Measurements from ENCODE around the gene TPST2. TPM values are rescaled to one million over a fixed set of nuclear protein-coding genes. Genes with fewer than 3 reads are reported as not detected.
"Not testable (repeated sequence)": the region's sequence is repeated elsewhere in the genome, so short reads cannot be mapped to it uniquely, and the experiment has no call there.

The TPST2 gene
- polyA plus RNA-seq (ENCODE audit: insufficient read length in 3 of 3), result 10 to 100 TPM; 21.7 to 29.3 (median 27.6) TPM

DNA sequence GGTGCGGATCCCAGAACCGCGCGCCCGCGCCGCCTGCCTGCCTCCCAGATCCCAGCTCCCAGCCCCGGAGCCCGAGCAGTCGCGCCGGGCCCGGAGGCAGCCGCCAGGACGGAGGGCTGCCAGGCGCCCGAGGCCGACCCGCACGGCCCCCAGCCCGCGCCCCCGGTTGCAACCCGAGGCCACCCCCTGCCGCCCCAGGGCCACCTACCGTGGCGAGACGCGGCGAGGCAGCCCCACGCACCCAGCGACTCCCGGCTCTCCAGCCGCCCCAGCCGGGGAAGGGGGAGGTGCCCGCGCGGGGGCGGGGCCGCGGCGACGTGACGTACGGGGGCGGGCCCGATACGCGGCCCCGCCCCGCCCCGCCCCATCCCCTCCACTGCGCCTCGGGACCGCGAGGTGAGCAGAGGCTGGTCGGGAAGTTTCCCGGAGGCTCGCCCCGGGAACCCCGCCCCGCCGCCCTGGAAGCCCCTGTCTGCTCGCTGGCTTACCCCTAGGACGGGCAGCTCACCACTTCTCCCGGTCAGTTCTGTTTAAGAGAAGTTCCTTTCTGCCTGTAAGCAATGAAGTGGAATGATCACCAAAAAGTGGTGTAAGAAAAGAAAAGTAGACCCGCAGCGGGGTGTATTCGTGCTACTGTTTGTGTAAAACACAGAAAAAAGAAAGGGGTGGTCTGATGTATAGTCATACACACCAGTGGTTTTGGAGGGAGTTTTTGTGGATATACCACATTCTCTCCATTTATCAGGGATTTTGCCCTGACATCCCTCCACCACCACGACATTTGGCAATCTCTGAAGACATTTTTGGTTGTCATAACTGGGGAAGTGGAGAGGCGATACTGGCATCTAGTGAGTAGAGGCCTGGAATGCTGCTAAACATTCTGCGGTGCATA is at the start of gene TPST2:
TPST2 (minus strand) TSS at position 288 of the 892 bp plus-strand sequence. CDS start 48,502 bp downstream, outside the sequence.
- DNase-seq (ENCODE audit: low read depth in 3 of 3, low spot score in 2 of 3), result peak in 1 of 3 donors; percentile 63

DNA sequence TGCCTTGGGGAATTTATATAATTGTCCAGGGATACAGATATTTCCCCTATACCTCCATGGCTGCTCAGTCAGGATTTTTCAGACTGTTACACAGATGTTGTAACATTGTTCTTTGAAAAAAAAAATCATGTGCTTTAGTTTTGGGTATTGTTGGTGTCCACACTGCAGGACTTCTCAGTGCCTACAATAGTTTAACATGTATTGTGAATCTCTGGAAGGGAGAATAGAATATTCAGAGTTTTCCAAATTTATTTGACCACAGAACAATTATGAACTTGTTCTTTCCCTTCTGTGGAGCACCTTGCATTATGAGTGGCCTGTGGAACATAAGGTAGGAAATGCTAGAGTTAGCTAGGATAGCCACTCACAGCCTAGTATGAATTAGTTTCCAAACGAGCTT is 46.4 kb upstream of the TPST2 start:
- DNase-seq (ENCODE audit: low read depth in 3 of 3, low spot score in 2 of 3), result no peak

DNA sequence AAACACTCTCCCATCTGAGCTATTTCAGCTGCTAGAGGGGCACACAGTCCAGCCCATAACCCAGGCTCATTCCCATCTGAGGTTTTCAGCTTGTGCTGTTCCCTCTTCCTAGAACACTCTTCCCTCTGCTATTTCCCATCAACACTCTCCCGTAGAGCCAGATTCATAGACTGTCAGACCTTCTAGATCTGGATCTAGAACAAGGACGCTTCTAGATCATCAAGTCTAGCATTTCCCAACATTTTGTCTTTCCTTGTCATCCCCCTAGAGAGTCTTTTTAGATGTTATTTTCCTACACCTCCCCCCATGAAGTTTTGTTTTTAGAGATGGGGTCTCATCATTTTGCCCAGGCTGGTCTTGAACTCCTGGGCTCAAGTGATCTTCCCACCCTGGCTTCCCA is 45.2 kb upstream of the TPST2 start:
- DNase-seq (ENCODE audit: low read depth in 3 of 3, low spot score in 2 of 3), result no peak

DNA sequence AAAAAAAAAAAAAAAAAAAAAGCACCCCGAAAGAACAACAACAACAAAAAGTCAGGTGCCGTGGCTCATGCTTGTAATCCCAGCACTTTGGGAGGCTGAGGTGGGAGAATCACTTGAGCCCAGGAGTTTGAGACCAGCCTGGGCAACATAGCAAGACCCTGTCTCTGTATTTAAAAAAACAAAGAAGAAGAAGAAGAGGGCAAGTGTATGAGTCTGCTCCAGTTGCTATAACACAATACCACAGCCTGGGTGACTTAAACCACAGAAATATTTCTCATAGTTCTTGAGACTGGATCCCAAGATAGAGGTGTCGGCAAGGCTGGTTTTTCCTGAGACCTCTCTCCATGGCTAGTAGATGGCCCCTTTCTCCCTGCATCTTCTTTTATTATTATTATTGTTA is 44.3 kb upstream of the TPST2 start:
- DNase-seq (ENCODE audit: low read depth in 3 of 3, low spot score in 2 of 3), result no peak

DNA sequence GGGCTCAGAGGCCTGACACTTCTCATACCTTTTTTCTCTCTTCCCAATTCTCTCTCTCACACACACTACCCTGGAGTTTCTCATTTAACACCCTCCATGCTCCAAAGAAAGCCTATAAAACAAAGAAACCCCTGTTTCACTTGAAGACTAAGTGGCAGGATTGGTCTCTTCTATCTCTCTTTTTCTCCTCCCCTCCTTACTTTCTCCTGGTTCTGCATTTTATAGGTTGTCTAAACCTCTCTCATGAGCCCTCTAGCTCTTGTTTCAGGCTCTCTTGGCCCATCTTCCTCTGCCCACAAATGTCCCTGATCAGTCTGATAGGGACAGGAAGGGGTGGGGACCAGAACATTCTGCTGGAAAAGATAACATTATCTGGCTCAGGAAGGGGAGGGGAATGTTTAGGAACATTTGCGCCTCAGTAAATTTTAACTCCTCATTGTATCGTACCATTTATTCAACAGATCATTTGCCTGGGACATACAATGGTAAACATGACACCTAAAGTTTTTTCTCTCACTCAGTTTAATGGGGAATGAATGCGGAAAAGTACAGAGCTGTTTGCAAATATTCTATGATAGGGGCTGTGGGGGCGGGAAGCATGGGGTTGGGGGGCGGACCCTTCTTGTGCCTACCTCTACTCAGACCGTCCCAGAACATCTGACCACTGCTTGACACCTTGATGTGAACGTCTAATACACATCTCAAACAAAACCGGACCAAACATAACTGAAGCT is 42.7 kb upstream of the TPST2 start:
- DNase-seq (ENCODE audit: low read depth in 3 of 3, low spot score in 2 of 3), result no peak

DNA sequence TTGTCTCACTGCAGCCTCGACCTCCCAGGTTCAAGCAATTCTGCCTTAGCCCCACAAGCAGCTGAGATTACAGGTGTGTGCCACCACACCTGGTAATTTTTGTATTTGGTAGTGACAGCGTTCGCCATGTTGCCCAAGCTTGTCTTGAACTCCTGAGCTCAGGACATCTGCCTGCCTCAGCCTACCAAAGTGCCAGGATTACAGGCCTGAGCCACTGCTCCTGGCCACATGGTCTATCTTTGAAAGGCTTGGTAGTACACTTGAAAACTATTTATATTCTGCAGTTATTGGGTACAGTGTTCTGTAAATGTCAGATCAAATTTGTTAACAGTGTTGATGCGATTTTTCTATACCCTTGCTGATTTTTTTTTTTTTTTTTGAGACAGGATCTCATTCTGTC is 41.4 kb upstream of the TPST2 start:
- no peak for DNase-seq (ENCODE audit: low read depth in 3 of 3, low spot score in 2 of 3)

DNA sequence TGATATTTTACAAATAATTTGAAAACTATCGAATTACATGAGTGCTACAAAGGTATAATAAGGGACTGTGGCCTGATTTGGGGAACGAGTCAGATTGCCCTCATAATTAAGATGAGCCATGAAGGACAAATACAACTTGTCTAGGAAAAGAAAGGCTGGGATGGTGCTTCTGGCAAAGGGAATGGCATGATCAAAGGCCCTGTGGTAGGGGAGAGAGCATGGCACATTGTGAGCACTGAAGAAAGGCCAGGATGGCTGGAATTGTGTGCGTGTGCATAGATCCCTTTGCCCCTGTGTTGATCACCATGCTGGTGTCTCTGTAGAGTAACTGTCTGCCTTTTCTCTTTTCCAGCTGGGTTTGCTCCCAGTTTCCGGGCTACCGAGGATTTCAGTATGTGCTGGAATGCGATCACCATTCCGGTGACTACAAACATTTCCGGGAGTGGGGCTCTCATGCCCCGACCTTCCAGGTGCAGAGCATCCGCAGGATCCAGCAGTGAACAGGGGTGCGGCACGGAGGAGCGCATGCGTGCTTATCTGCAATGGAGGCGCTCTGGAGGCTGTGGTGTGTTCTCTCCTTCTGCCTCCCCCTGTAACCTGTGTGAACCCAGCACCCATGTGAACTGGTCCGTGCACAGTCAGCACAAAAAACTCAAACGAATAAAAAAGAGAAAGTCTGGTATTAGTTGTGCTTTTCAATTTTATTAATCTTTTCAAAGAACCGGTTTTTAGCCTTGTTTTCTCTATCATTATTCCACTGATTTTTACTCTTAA is 40.2 kb upstream of the TPST2 start:
- DNase-seq (ENCODE audit: low read depth in 3 of 3, low spot score in 2 of 3), result no peak

DNA sequence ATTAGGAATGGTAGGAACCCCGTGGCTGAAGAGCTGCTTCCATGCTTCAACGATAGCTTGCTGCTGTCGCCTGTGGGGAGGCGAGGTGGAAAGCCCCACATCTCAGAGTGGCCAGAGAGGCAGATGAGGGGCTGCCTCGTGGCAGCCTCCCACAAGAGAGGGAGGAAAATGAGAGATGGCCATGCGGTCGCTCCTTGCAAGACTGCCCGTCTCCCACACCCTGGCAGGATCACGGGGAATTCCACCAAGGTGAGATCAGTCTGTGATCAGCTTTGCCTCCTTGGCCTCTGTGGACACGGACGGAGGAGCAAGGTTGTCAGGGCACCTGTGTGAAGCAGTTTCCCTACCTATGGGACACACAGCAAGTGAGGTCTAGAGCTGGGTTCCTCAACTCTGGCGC is 34.9 kb upstream of the TPST2 start:
- no peak for DNase-seq (ENCODE audit: low read depth in 3 of 3, low spot score in 2 of 3)

DNA sequence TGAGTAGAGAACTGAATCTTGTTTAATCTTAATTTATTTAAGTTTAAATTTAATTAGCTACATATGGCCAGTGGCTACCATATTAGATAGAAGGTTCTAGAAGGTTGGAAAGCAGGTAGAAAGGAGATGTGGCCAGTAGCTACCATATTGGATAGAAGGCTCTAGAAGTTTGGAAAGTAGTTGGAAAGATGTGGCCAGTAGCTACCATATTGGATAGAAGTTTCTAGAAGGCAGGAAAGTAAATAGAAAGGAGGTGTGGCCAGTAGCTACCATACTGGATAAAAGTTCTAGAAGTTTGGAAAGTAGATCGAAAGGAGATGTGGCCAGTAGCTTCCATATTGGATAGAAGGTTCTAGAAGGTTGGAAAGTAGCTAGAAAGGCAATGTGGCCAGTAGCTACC is 34.1 kb upstream of the TPST2 start:
- DNase-seq (ENCODE audit: low read depth in 3 of 3, low spot score in 2 of 3), result no peak

DNA sequence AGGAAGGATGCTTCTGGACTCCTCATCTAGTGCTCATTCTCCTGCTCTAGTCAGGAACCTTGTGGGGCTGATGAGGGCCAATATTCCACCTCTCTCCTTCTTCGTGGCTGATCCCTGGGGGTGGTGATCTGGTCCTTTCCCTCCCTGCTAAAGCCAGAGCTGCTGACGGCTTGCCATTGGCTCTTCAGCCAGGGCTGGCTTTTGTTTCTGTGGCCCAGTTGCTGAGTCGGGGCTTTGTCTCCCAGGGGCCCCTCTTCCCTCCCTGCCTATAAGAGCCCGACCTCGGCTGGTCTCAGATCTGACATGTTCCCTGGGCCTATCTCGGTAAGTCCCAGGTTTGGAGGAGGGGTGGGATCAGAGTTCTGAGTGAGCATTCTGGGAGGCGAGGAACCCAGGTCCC is 31.7 kb upstream of the TPST2 start, which contains the start of gene CRYBA4:
CRYBA4 (plus strand) TSS at position 301 of the 400 bp plus-strand sequence. CDS start 634 bp downstream, outside the sequence.
- no peak for DNase-seq (ENCODE audit: low read depth in 3 of 3, low spot score in 2 of 3)

DNA sequence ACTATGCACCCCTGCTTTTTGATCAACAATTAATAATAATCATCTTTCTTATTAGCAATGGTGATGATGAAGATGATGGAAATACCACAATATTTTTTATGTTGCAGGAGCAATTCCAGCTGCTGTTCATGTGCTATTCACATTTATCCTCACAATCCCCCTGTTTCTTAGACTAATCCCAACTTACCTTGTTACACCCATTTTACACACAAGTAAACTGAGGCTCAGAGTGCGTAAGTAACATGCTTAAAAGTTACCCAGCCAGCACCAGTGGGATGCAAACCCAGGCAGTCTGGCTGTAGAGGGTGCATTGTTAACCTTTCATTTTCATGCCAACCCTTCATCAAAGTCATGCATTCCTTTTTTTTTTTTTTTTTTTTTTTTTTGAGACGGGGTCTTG is 30.3 kb upstream of the TPST2 start:
- no peak for DNase-seq (ENCODE audit: low read depth in 3 of 3, low spot score in 2 of 3)

DNA sequence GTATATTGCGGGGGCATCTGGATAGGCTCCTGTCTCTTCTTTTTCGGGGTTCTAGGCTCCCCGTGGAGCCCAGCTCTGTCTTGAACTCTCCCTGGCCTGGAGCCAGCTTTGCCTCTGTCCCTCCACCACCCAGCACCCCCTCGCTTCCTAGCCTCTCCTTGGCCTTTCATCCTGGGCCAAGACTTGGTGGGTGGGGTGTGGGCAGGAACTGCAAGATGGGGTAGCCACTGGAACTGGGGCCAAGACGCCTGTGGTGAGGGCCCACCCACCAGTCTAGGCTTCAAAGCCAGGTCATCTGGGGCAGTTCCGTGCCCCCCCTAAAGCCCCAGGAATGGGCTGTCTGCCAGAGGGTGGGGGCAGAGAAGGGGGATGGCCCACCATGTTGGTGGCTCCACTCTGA is 29.6 kb upstream of the TPST2 start:
- DNase-seq (ENCODE audit: low read depth in 3 of 3, low spot score in 2 of 3), result no peak

DNA sequence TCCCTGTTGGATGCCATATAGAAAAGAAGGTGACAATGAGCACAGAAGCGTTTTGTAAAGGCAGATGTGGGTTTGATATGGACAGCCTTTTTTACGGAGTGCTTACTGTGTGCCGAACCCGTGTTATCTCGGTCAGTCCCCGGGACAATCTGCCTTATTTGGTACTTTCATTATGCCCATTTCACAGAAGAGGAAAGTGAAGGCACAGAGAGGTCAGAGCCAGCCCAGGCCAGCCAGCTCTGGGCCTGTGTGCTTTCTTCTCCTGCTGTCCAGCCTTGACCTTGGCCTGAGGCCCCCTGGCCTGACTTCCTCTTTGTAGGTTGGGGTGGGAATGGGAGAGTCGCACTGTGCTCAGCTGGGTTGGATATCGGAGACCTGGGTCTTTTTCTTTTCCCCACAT is 28.5 kb upstream of the TPST2 start:
- DNase-seq (ENCODE audit: low read depth in 3 of 3, low spot score in 2 of 3), result no peak

DNA sequence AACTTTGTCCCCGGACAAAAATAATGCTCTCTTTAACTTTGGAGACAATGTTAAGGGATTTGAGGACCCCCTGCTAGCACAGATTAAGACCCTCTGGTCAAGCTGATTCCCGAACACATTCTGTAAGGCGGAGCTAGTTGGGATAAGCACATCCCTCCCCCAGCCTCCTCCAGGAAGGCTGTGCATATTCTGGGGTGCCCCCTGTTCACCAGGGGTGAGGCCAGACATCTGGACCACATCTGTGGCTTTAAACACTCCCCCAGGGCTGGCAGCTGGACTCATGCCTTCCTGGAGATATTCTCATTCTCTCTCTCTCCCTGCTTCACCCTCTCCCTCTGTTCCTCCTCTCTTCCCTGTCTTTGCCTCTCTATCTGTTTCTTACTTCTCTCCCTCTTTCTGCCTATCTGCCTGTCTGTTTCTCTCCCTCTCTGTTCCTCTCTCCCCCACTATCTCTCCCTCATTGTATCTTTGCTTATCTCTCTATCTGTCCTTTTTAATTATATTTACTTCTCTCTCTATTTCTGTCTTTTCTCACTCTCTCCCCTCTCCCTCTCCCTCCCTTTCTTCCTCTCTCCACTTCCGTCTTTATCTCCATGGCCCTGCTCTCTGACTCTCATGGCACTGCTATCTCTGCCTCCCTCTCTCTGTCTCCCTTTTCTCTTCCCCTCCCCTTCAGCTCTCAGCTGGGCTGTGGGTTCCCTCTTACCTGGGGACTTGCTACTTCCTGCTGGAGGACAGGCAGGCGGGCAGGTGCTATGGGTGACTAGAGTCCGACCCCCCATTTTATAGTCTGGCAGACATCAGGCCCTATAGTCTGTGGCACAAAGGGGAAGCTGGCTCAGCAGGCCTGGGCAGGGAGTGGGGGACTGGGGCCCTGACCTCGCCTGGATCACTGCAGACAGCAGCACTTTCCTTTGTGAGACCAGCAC is 27.6 kb upstream of the TPST2 start, which contains the start of gene CRYBB1:
CRYBB1 (minus strand) TSS at position 757 of the 929 bp plus-strand sequence. CDS start 1,708 bp downstream, outside the sequence.
- DNase-seq (ENCODE audit: low read depth in 3 of 3, low spot score in 2 of 3), result no peak

DNA sequence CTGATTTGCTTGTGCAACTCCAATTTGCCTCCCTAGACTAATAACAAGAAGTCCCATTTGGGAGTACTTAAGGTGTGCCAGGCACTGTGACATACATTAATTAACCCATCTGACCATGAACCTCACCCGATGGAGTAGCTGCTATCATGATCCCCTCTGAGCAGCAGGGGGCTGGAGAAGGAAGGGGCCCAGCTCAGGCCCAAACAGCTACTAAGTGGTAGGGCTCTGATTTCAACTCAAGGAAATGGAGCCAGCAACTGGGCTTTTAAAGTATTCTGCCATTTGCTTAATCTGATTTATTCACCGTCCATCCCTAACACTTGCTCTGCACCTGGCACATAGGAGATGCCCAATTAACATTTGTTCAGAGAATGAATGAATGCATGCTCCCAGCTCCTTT is 26.7 kb upstream of the TPST2 start:
- no peak for DNase-seq (ENCODE audit: low read depth in 3 of 3, low spot score in 2 of 3)

DNA sequence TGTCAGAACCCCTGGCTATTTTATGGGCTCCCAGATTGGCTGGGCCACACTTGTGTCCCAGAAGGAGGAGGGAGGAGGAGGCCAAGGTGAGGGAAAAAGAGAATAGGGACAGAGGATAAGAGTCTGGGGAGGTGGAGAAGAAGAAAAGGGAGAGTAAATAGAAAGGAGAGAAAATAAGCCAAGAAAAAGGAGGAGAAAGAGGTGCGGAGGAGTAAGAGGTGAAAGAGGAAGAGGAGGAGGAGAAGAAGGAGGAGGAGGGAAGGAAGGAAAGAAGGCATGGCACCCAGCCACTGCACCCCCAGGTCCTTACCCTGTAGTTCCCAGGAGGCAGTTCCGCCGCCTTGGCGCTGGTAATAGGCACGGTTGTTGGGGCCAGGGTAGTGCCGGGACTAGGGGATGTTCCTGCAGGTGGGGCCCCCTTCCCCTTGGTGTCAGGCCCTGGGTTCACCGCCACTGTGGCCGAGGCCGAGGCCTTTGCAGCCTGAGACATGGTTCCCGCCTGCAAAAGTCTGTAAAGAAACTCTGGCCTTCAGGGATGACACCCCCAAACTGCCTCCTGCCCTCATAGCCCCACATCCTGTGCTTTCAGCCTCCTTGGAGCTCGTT is 26.0 kb upstream of the TPST2 start:
- no peak for DNase-seq (ENCODE audit: low read depth in 3 of 3, low spot score in 2 of 3)

DNA sequence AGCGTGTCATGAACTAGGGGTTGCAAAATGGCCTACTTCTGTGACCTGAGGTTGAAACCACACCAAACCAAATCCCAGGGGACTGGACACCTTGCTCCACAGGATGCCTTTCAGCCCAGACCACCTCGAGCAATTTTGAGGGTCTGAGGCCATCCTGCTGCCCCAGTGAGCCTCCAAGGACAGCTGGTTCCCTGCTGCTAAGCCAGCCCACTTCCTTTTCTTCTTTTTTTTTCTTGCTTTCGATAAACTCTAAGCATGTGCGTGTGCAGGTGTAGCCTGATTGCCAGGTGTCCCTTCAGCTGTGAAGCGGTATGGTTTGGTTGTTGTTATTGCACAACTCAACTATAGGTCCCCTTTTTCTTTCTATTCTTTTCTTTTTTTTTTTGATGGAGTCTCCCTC is 25.2 kb upstream of the TPST2 start:
- DNase-seq (ENCODE audit: low read depth in 3 of 3, low spot score in 2 of 3), result no peak

DNA sequence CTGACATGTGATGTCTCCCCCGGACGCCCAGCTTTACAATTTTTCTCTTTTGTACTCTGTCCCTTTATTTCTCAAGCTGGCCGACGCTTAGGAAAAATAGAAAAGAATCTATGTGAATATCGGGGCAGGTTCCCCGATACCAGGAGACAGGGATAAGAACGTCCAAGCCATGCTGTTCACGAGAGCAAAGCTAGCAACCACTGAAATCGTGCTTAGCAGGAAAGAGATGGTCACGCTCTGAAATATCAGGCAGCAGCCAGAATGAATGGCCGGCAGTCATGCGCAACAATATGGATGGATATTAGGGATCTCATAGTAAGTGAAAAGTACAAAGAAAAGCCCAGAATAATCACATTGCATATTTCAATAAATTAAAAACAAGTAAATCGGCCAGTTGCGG is 24.4 kb upstream of the TPST2 start:
- no peak for DNase-seq (ENCODE audit: low read depth in 3 of 3, low spot score in 2 of 3)

DNA sequence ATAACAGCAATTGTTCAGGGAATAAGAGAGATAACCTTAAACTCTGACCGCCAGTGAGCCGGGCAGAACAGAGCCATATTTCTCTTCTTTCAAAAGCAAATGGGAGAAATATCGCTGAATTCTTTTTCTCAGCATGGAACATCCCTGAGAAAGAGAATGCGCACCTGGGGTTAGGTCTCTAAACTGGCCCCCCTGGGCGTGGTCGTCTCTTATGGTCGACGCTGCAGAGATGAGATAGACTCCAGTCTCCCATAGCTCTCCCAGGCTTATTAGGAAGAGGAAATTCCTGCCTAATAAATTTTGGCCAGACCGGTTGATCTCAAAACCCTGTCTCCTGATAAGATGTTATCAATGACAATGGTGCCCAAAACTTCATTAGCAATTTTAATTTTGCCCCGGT is 23.8 kb upstream of the TPST2 start:
- not testable (repeated sequence) for DNase-seq (ENCODE audit: low read depth in 3 of 3, low spot score in 2 of 3)

All from right renal cortex interstitium (tissue), 3 donors.